ENCODE measurements around the gene SF1. TPM values are rescaled to one million over a fixed set of nuclear protein-coding genes. Genes with fewer than 3 reads are reported as not detected.
A peak's percentile ranks its signal among the peaks of the same experiment; 100 is the strongest.

SF1 gene
- total and polyA plus RNA-seq, 4 donors, result 76.2 to 213 (median 147) TPM

DNA sequence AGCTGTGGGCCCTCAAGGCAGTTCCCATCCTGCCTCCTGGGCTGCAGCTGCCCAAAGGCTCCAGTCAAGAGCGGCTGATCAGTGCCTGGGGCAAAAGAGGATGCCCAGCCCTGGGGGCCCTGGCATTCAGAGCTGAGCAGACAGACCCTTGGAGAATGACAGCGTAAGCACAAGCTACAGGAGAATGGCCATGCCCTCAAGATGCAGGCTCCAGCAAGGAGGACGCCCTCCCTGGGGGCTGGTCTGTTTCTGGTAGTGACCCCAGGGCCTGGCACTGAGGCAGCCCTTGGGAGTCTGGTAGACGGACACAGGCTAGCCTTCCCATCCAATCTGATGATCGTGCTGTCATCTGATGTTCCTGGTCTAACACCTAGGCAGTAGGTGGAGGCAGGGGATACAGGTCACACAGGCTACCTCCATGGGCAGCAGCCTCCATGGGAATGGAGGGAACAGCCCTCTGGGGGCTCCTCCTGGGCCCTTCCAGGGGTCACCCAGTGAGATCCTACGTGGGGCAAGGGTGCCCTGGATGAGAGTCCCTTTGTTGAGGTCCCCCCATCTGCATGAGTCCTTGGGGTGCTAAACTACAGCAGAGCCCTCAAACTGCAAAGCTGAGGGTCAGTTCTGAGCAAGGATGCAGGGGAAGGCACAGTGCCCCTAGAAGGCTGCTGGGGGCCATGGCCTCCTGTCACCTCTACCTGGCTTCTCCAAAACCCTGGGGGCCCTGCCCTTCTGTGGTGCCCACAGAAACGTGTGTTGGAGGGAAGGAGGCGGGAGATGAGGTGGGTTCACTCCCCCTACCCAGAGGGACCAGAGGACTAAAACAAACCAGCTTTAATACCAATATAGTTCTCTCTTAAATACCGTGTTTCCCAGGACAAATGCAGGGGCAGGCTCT lies 10.2 kb upstream of the SF1 start:
- 86 to 92% methylated on average over 9 of the region's 9 CpGs for WGBS, 2 donors

DNA sequence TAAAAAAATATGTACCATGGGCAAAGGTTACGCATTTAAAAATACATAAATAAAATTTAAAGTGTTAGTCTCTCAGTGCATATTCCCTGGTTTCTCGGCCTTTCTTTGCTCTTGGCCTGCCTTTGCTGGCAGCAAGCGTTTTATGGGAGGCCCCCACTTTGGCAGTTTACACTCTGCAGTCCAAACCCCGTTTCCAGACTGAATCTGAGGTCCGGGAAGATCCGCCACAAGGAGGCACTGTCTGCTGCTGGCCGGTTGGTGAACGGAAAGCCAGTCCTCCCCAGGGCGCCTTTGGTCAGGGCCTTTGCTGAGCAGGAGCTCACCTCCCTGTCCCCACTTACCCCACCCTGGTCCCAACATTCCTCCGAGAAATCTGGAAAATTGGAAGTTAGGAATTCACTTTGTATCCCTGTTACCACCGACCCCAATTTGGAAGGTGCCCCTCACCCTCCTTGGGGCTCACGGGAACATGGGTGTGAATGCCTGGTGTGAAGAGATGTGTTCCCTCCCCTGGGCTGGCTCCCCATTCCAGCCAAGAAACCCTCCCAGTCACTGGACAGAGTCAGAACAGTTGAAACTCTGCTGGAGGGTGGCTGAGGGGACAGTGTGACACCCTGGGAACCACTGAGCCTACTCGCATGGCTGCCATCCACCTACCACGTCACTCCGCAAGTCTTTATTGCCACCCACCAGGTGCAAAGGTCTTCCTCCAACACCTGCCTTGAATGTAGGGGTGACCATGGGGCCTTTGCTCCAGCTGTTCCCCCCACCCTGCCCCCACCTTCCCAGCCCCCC lies 9.4 kb upstream of the SF1 start:
- peak; percentile 79 for ATAC-seq (ENCODE audit: insufficient read depth, low FRiP score)
- no peaks in the 10 kb centered on the region for H3K4me1 ChIP-seq (ENCODE audit: control insufficient read depth in 5 of 5, insufficient read depth in 5 of 5, low read length in 5 of 5)
- no peaks in the 10 kb centered on the region for H3K27me3 ChIP-seq (ENCODE audit: control insufficient read depth in 3 of 3, insufficient read depth in 3 of 3, low read length in 2 of 3)
- H3K9me3 ChIP-seq (ENCODE audit: control insufficient read depth in 4 of 4, insufficient read depth in 3 of 4, low read length in 3 of 4), result no peaks in the 10 kb centered on the region
- no peak overlapping the region for H3K9ac ChIP-seq (ENCODE audit: insufficient read depth in 1 of 2, low read length in 2 of 2)
- WGBS, 2 donors, result 44 to 50% methylated on average over 15 of the region's 15 CpGs
- H3K4me3 ChIP-seq, result no peak overlapping the region
- TF ChIP-seq, protein P1, sequence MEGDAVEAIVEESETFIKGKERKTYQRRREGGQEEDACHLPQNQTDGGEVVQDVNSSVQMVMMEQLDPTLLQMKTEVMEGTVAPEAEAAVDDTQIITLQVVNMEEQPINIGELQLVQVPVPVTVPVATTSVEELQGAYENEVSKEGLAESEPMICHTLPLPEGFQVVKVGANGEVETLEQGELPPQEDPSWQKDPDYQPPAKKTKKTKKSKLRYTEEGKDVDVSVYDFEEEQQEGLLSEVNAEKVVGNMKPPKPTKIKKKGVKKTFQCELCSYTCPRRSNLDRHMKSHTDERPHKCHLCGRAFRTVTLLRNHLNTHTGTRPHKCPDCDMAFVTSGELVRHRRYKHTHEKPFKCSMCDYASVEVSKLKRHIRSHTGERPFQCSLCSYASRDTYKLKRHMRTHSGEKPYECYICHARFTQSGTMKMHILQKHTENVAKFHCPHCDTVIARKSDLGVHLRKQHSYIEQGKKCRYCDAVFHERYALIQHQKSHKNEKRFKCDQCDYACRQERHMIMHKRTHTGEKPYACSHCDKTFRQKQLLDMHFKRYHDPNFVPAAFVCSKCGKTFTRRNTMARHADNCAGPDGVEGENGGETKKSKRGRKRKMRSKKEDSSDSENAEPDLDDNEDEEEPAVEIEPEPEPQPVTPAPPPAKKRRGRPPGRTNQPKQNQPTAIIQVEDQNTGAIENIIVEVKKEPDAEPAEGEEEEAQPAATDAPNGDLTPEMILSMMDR (IDR thresholded peaks at IDR 0.05; ENCODE audit: control extremely low read depth, extremely low read depth), result peak; percentile 55
- peaks cover 0 to 18% (median 6%) of the 10 kb centered on the region in 4 donors for H3K36me3 ChIP-seq (ENCODE audit: control insufficient read depth in 4 of 4, insufficient read depth in 4 of 4, low read length in 4 of 4)
- H3K27ac ChIP-seq (ENCODE audit: low read depth in 1 of 2, low read length in 1 of 2), result no peak overlapping the region
- peak; percentile 39 to 41 (median 39) for DNase-seq

More for the DNA sequence above, 10.2 kb upstream of the SF1 start:
- TF ChIP-seq, protein P1 (IDR thresholded peaks at IDR 0.05; ENCODE audit: control extremely low read depth, extremely low read depth), result no peak
- Histone ChIP-seq H3K36me3 (ENCODE audit: control insufficient read depth in 4 of 4, insufficient read depth in 4 of 4, low read length in 4 of 4) (peaks cover 0 to 18% (median 6%) of the 10 kb centered on the region in 4 donors), H3K4me3 (no peak overlapping the region), H3K4me1 (ENCODE audit: control insufficient read depth in 5 of 5, insufficient read depth in 5 of 5, low read length in 5 of 5) (no peaks in the 10 kb centered on the region), H3K9me3 (ENCODE audit: control insufficient read depth in 4 of 4, insufficient read depth in 3 of 4, low read length in 3 of 4) (no peaks in the 10 kb centered on the region), H3K27me3 (ENCODE audit: control insufficient read depth in 3 of 3, insufficient read depth in 3 of 3, low read length in 2 of 3) (no peaks in the 10 kb centered on the region), H3K27ac (ENCODE audit: low read depth in 1 of 2, low read length in 1 of 2) (no peak overlapping the region), H3K9ac (ENCODE audit: insufficient read depth in 1 of 2, low read length in 2 of 2) (no peak overlapping the region)
- ATAC-seq (ENCODE audit: insufficient read depth, low FRiP score) (no peak), DNase-seq (no peak)

DNA sequence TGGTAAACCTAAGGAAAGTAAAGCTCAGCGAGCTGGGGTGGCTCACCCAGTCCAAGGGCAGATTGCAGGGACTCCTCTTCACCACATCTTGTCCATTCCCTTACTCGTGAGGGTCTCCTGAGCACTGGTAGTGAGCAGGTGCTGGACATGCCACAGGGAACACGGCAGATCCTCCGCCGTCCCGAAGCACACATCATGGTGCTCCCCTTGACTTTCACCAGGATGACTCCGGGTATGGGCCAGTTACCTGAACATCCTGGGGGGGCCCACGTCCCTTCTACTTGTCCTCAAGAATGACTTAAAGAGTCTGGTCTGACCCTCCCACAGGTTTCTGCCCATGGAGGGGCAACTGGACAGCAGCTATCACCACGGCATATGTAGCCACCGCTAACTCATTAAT lies 8.0 kb upstream of the SF1 start:
- TF ChIP-seq, protein P1 (IDR thresholded peaks at IDR 0.05; ENCODE audit: control extremely low read depth, extremely low read depth), result no peak
- H3K9ac ChIP-seq (ENCODE audit: insufficient read depth in 1 of 2, low read length in 2 of 2), result no peak overlapping the region
- H3K36me3 ChIP-seq (ENCODE audit: control insufficient read depth in 4 of 4, insufficient read depth in 4 of 4, low read length in 4 of 4), result peaks cover 0 to 11% (median 5%) of the 10 kb centered on the region in 4 donors
- H3K9me3 ChIP-seq (ENCODE audit: control insufficient read depth in 4 of 4, insufficient read depth in 3 of 4, low read length in 3 of 4), result no peaks in the 10 kb centered on the region
- H3K27ac ChIP-seq (ENCODE audit: low read depth in 1 of 2, low read length in 1 of 2), result no peak overlapping the region
- DNase-seq (no peak), ATAC-seq (ENCODE audit: insufficient read depth, low FRiP score) (no peak)
- WGBS, 2 donors, result 92 to 94% methylated on average over 10 of the region's 10 CpGs
- H3K4me1 ChIP-seq (ENCODE audit: control insufficient read depth in 5 of 5, insufficient read depth in 5 of 5, low read length in 5 of 5), result no peaks in the 10 kb centered on the region
- H3K27me3 ChIP-seq (ENCODE audit: control insufficient read depth in 3 of 3, insufficient read depth in 3 of 3, low read length in 2 of 3), result no peaks in the 10 kb centered on the region
- no peak overlapping the region for H3K4me3 ChIP-seq
